Esophagus squamous epithelium (tissue), 5 donors: ENCODE data around the gene FRK. TPM values are rescaled to one million over a fixed set of nuclear protein-coding genes. Genes with fewer than 3 reads are reported as not detected.

Source experiments
- DNase-seq: peaks from one replicate; lab custom pipeline; 2025; lab: John Stamatoyannopoulos, UW
- H3K27ac ChIP-seq, 4 donors: fragments of 200-600 bp; sonication (generic); one replicate each; pipeline ENCODE4 v1.5.1; 2016 to 2019; ENCODE audit warnings: mild to moderate bottlenecking in 1 of 4
- H3K27me3 ChIP-seq, 4 donors: fragments of 200-600 bp; sonication (generic); 1 replicate in 3 of 4; 2 replicates in 1 of 4; pipeline versions ENCODE4 v1.5.1 to v1.6.0; 2017 to 2021; ENCODE audit warnings: antibody characterized with exemption in 1 of 4
- H3K36me3 ChIP-seq, 3 donors: fragments of 200-600 bp; sonication (generic); one replicate each; pipeline ENCODE4 v1.5.1; 2016 to 2019
- H3K4me1 ChIP-seq, 3 donors: fragments of 200-600 bp; sonication (generic); one replicate each; pipeline ENCODE4 v1.5.1; 2017 to 2019
- H3K4me3 ChIP-seq, 4 donors: fragments of 200-600 bp; sonication (generic); 1 replicate in 3 of 4; 2 replicates in 1 of 4; pipeline ENCODE4 v1.5.1; 2016 to 2019; ENCODE audit warnings: mild to moderate bottlenecking in 2 of 4, moderate library complexity in 1 of 4
- H3K9me3 ChIP-seq, 3 donors: fragments of 200-600 bp; sonication (generic); one replicate each; pipeline ENCODE4 v1.5.1; 2016 to 2019
- POLR2A ChIP-seq, 4 donors: fragments of 450-650 bp; IDR thresholded peaks; one replicate each; pipeline ENCODE4 v1.6.1; 2017; ENCODE audit warnings: antibody characterized with exemption in 4 of 4, mild to moderate bottlenecking in 4 of 4, moderate library complexity in 3 of 4
- whole genome bisulfite sequencing, 2 donors: methylation state at CpG; one replicate each; pipeline ENCODE4 v1.1.5; 2018; 5-methylcytosine and 5-hydroxymethylcytosine counted together
- intact Hi-C: fragments of 100-400 bp; cut with DNase I; formaldehyde crosslinking; loops from one replicate; pipeline ENCODE4 v1.15.0; 2022
- total RNA-seq, 4 donors: library from RNA; depleted of rRNA; stranded (reverse); fragments of >200 nt; gene quantifications; one replicate each; pipeline ENCODE4 v1.1.0, GENCODE V29; 2016
- TF ChIP-seq, protein P1 (sequence below), 6 experiments: fragments of 450-650 bp in 4 of 6; fragments of 200-600 bp in 2 of 6; sonication (generic) in 2 of 6; IDR thresholded peaks; one replicate each; pipeline ENCODE4 v1.5.1; 2016 to 2019; ENCODE audit warnings: antibody characterized with exemption in 6 of 6, mild to moderate bottlenecking in 4 of 6, moderate library complexity in 4 of 6
- donor health status: DM: yes; HTN: yes; CAD: no.

Gene FRK
- total RNA-seq, 4 donors from 2014 or later = 5.0 to 12.1 (median 10.0) TPM

DNA sequence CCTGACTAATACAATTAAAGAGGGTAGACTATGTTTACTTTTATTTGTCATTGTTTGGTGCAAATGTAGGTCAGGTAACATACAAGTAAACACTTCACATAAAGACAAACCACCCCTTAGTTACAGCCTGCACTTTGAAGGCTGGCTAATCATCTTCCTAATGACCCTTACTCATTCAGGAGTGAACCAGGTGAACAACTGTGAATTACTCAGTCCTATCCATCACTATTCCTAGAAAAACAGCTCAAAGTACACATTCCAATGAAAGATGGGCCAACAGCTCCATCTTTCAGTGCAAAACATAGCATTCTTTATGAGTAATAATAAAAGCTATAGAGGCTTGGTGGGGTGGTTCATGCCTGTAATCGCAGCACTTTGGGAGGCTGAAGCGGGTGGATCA lies 78.2 kb downstream of the FRK start:
- intact Hi-C loops = no loop called here
- TF ChIP-seq, protein P1, sequence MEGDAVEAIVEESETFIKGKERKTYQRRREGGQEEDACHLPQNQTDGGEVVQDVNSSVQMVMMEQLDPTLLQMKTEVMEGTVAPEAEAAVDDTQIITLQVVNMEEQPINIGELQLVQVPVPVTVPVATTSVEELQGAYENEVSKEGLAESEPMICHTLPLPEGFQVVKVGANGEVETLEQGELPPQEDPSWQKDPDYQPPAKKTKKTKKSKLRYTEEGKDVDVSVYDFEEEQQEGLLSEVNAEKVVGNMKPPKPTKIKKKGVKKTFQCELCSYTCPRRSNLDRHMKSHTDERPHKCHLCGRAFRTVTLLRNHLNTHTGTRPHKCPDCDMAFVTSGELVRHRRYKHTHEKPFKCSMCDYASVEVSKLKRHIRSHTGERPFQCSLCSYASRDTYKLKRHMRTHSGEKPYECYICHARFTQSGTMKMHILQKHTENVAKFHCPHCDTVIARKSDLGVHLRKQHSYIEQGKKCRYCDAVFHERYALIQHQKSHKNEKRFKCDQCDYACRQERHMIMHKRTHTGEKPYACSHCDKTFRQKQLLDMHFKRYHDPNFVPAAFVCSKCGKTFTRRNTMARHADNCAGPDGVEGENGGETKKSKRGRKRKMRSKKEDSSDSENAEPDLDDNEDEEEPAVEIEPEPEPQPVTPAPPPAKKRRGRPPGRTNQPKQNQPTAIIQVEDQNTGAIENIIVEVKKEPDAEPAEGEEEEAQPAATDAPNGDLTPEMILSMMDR (IDR thresholded peaks at IDR 0.05) = no peak
- Histone ChIP-seq H3K4me1 (no peaks in the 10 kb centered on the region), H3K4me3 (no peak overlapping the region), H3K36me3 (no peaks in the 10 kb centered on the region), H3K27me3 (no peaks in the 10 kb centered on the region), H3K9me3 (no peaks in the 10 kb centered on the region), H3K27ac (no peak overlapping the region)
- no peak for DNase-seq
- 85 to 100% methylated on average over 2 of the region's 2 CpGs for WGBS, 2 donors

DNA sequence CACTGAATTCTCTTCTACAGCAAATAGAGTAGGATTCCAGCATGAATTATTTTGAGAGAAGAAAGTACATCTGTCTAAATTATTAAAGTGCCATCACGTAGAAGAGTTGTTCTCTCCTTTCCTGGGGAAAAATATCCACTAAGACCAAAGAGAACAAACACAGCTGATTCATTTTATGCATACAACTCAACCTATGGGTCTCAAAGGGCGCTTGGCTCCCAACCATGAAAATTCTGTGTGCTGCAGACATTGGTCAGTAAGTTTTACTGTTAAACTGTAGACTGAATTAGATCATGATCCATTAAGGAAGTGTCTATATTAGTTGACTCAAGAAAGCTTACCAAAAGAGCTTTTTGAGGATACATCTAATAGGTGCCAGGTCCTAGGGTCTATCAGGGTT lies 83.5 kb downstream of the FRK start:
- WGBS, 2 donors = 54 to 59% methylated on average over 2 of the region's 2 CpGs
- Histone ChIP-seq H3K4me1 (no peaks in the 10 kb centered on the region), H3K9me3 (no peaks in the 10 kb centered on the region), H3K36me3 (no peaks in the 10 kb centered on the region), H3K27ac (no peak overlapping the region), H3K4me3 (no peak overlapping the region), H3K27me3 (no peaks in the 10 kb centered on the region)
- DNase-seq = no peak
- intact Hi-C loops = no loop called here
- TF ChIP-seq POLR2A (IDR thresholded peaks at IDR 0.05) = no peak
- TF ChIP-seq, protein P1 (IDR thresholded peaks at IDR 0.05) = no peak

DNA sequence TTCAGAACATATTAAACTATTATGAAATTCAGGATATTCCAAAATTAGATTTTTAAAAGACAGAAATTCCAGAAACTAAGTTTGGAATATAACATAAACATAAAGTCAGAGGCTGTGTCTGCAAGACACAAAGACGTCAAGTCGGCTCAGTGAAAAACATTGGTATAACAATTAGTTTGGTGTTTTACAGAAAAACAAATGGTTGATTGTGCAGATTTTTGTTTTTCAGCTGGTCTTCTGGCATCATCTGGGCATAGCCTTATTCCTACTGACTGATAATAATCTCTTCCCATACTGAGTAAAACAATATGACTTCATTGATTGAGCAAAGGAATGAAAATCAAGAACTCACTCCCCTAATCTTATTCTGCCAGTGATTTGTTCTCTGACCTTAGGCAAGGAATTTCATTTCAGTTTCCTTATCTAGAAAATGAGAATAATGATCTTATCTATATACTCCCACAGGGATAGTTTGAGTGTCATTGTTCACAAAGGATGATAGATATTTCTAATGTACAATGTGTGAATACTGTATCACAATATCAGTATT lies 84.3 kb downstream of the FRK start:
- Histone ChIP-seq H3K4me3 (no peak overlapping the region), H3K36me3 (no peaks in the 10 kb centered on the region), H3K27ac (no peak overlapping the region), H3K27me3 (no peaks in the 10 kb centered on the region), H3K4me1 (no peaks in the 10 kb centered on the region), H3K9me3 (no peaks in the 10 kb centered on the region)
- WGBS, 2 donors = 86 to 89% methylated on average over 2 of the region's 2 CpGs
- no peak for DNase-seq
- intact Hi-C loops = no loop called here
- TF ChIP-seq POLR2A (IDR thresholded peaks at IDR 0.05) = no peak
- TF ChIP-seq, protein P1 (IDR thresholded peaks at IDR 0.05) = no peak

DNA sequence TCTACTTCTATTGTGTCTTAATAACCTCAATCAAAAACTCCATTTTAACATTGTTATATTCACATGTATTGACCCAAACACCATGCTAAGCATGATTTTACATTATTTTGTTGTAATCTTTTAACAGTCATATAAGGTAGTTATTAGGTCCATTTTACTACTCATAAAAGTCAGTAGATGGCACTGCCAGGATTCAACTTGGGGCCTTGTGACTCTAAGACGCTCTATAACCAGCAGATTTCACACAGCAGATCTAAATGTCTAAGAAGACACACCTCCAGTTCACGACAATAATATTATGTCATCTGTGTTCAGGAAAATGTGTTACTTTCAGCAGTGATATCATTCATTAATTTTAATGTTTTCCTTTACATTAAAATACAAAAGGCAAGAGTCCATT lies 88.0 kb downstream of the FRK start:
- H3K27ac ChIP-seq = no peak overlapping the region
- intact Hi-C loops = no loop called here
- TF ChIP-seq POLR2A (IDR thresholded peaks at IDR 0.05) = no peak
- TF ChIP-seq, protein P1 (IDR thresholded peaks at IDR 0.05) = no peak
- no peak overlapping the region for H3K4me3 ChIP-seq
- H3K4me1 ChIP-seq = peaks cover 0 to 6% (median 0%) of the 10 kb centered on the region in 3 donors
- DNase-seq = no peak
- H3K36me3 ChIP-seq = peaks cover 0 to 1% (median 0%) of the 10 kb centered on the region in 3 donors
- H3K27me3 ChIP-seq = no peaks in the 10 kb centered on the region
- WGBS, 2 donors = 86 to 94% methylated on average over 2 of the region's 2 CpGs
- no peaks in the 10 kb centered on the region for H3K9me3 ChIP-seq

DNA sequence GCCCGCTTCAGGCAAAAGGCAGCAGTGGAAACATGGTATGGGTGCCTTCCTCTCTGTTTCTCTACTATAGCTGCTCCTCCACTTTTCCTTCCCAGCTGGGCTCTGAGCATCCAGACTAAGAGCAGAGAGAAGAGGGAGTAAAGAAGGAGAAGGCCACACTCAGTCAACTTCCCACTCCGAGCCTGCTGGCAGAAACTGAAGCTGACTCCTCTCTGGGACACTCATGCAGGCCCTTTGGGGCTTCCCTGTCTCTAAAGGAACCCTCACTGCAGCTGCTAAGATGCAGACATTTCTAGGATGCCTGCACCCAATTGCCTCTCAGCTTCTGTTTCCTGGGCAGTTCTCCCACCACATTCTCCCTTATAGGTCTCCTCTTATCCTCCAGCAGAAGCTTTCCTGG lies 88.9 kb downstream of the FRK start:
- Histone ChIP-seq H3K4me1 (peaks cover 0 to 6% (median 0%) of the 10 kb centered on the region in 3 donors), H3K36me3 (peaks cover 0 to 10% (median 0%) of the 10 kb centered on the region in 3 donors), H3K27me3 (no peaks in the 10 kb centered on the region), H3K9me3 (no peaks in the 10 kb centered on the region), H3K27ac (no peak overlapping the region), H3K4me3 (no peak overlapping the region)
- DNase-seq = no peak
- 55 to 100% methylated on average over 1 to 2 of the region's 2 CpGs for WGBS, 2 donors
- no peak for TF ChIP-seq POLR2A (IDR thresholded peaks at IDR 0.05)
- TF ChIP-seq, protein P1 (IDR thresholded peaks at IDR 0.05) = no peak
- intact Hi-C loops = no loop called here
